OCI-LY7 (cell line): Measurements from ENCODE around the gene ZNF200. TPM values are rescaled to one million over a fixed set of nuclear protein-coding genes. Genes with fewer than 3 reads are reported as not detected.

ENCODE experiments used
- BruUV-seq: library from RNA; stranded (reverse); fragments of 400-500 nt; replicated peaks from 2 replicates; lab custom pipeline; 2021; lab: Mats Ljungman, UMichigan
- CTCF ChIA-PET: fragments of 300-600 bp; sonication (Branson Sonifier 250); formaldehyde crosslinking; loops from one replicate; lab custom pipeline; 2022; ENCODE audit warnings: antibody characterized with exemption; ENCODE audit not compliant: unreplicated experiment; lab: Charles Lee
- POLR2A ChIA-PET: fragments of 300-600 bp; sonication (Branson Sonifier 250); formaldehyde crosslinking; loops from one replicate; lab custom pipeline; 2022; ENCODE audit warnings: antibody characterized with exemption; lab: Charles Lee
- DNase-seq: peaks from one replicate; pipeline ENCODE4 v3.0.0-alpha.2; 2015; ENCODE audit warnings: low spot score
- H2AFZ ChIP-seq: fragments of 200-600 bp; sonication (generic), shearing (Covaris generic); 2 replicates; pipeline ENCODE4 v1.6.1; 2014; ENCODE audit warnings: mild to moderate bottlenecking, antibody characterized with exemption, low read length, moderate library complexity
- H3K27ac ChIP-seq: fragments of 200-600 bp; sonication (generic); 2 replicates; pipeline ENCODE4 v1.5.1; 2014; ENCODE audit warnings: mixed run types, low read depth, mild to moderate bottlenecking, moderate library complexity, low read length, inconsistent platforms; ENCODE audit not compliant: poor library complexity, severe bottlenecking
- H3K36me3 ChIP-seq: fragments of 200-600 bp; sonication (generic); 2 replicates; pipeline ENCODE4 v1.6.1; 2014; ENCODE audit warnings: mild to moderate bottlenecking, antibody characterized with exemption, low read length, moderate library complexity, mixed read lengths; ENCODE audit not compliant: insufficient read depth
- H3K4me1 ChIP-seq: fragments of 200-600 bp; sonication (generic); 2 replicates; pipeline ENCODE4 v1.5.1; 2014; ENCODE audit warnings: mild to moderate bottlenecking, low read length; ENCODE audit not compliant: insufficient read depth, poor library complexity, severe bottlenecking
- H3K4me2 ChIP-seq: fragments of 200-600 bp; sonication (generic); 2 replicates; pipeline ENCODE4 v1.6.1; 2014; ENCODE audit warnings: mild to moderate bottlenecking, low read length
- H3K4me3 ChIP-seq: fragments of 200-600 bp; sonication (generic); 2 replicates; pipeline ENCODE4 v1.5.1; 2014; ENCODE audit warnings: mild to moderate bottlenecking, low read depth, low read length; ENCODE audit not compliant: poor library complexity, severe bottlenecking
- H3K79me2 ChIP-seq: fragments of 200-600 bp; sonication (generic); 2 replicates; pipeline ENCODE4 v1.6.1; 2016; ENCODE audit warnings: low read depth, mild to moderate bottlenecking, low read length, moderate library complexity, mixed read lengths; ENCODE audit not compliant: insufficient read depth
- H3K9me2 ChIP-seq: fragments of 200-600 bp; sonication (generic); 2 replicates; pipeline ENCODE4 v1.6.1; 2016; ENCODE audit warnings: mild to moderate bottlenecking, low read length, mixed read lengths; ENCODE audit not compliant: insufficient read depth
- H3K9me3 ChIP-seq: fragments of 200-600 bp; sonication (generic); 2 replicates; pipeline ENCODE4 v1.6.1; 2014; ENCODE audit warnings: mild to moderate bottlenecking, mixed run types, low read length, mixed read lengths
- H4K20me1 ChIP-seq: fragments of 200-600 bp; sonication (generic); 2 replicates; pipeline ENCODE4 v1.6.1; 2014; ENCODE audit warnings: mild to moderate bottlenecking, antibody characterized with exemption, low read length, moderate library complexity, mixed read lengths; ENCODE audit not compliant: insufficient read depth
- EZH2phosphoT487 ChIP-seq: fragments of 200-600 bp; sonication (generic); IDR thresholded peaks from 2 replicates; pipeline ENCODE4 v1.6.1; 2018; ENCODE audit warnings: low read depth, borderline replicate concordance, mild to moderate bottlenecking, mixed run types, antibody characterized with exemption, low read length, moderate library complexity, mixed read lengths
- intact Hi-C: fragments of 100-400 bp; cut with micrococcal nuclease; formaldehyde crosslinking; loops from one replicate; pipeline ENCODE4 v1.10.0; 2022; ENCODE audit not compliant: unreplicated experiment
- total RNA-seq, 2 experiments: library from RNA; depleted of rRNA in 1 of 2; stranded (reverse); fragments of >200 nt in 1 of 2; shearing (Covaris generic) in 1 of 2; gene quantifications; 2 replicates each; pipeline ENCODE4 v1.2.3, GENCODE V29; 2014 to 2022
- TF ChIP-seq, protein P1 (sequence below): fragments of 200-600 bp; sonication (generic); conservative IDR thresholded peaks from 2 replicates; pipeline ENCODE4 v1.5.1; 2014; ENCODE audit warnings: mild to moderate bottlenecking, antibody characterized with exemption, low read length, moderate library complexity, mixed read lengths

The ZNF200 gene
- total RNA-seq, 2 experiments from 2014 or later: 13.9 to 19.8 TPM

GRCh38 chr16:3262517-3262916 lies 27.6 kb upstream of the ZNF200 start:
- Histone ChIP-seq H3K79me2 (peaks cover 4% of the 10 kb centered on the region; the same call in 1 of the 2 replicates), H3K36me3 (no peaks in the 10 kb centered on the region), H3K9me3 (no peaks in the 10 kb centered on the region), H2AFZ (no peak overlapping the region), H3K4me1 (peaks cover 24% of the 10 kb centered on the region), H3K27ac (no peak overlapping the region), H4K20me1 (no peaks in the 10 kb centered on the region), H3K4me2 (peak overlapping the region; percentile 76), H3K9me2 (no peaks in the 10 kb centered on the region), H3K4me3 (no peak overlapping the region)
- intact Hi-C loops: loop anchor here (10.0 kb wide), 1 partner anchor 108 kb away; no protein-coding TSS in a partner anchor
- ChIA-PET CTCF (no interaction called here), POLR2A (interaction anchor here (0.6 kb wide), 1 partner anchor 39 kb away, joined by 4 read pairs; no protein-coding TSS in a partner anchor)
- no peak for TF ChIP-seq EZH2phosphoT487
- TF ChIP-seq, protein P1, sequence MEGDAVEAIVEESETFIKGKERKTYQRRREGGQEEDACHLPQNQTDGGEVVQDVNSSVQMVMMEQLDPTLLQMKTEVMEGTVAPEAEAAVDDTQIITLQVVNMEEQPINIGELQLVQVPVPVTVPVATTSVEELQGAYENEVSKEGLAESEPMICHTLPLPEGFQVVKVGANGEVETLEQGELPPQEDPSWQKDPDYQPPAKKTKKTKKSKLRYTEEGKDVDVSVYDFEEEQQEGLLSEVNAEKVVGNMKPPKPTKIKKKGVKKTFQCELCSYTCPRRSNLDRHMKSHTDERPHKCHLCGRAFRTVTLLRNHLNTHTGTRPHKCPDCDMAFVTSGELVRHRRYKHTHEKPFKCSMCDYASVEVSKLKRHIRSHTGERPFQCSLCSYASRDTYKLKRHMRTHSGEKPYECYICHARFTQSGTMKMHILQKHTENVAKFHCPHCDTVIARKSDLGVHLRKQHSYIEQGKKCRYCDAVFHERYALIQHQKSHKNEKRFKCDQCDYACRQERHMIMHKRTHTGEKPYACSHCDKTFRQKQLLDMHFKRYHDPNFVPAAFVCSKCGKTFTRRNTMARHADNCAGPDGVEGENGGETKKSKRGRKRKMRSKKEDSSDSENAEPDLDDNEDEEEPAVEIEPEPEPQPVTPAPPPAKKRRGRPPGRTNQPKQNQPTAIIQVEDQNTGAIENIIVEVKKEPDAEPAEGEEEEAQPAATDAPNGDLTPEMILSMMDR: no peak
- no peak for DNase-seq
- BruUV-seq: no TSS peak

DNA sequence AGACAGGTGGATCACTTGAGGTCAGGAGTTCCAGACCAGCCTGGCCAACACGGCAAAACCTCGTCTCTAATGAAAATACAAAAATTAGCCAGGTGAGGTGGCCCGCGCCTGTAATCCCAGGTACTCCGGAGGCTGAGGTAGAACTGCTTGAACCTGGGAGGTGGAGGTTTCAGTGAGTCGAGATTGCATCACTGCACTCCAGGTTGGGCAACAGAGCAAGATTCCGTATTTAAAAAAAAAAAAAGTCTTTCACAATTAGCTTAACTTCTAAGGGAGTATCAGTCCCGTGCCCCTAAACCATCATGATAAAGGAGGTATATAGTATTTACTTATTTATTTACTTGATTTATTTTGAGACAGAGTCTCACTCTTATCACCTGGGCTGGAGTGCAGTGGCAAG lies 24.9 kb upstream of the ZNF200 start:
- DNase-seq: no peak
- Histone ChIP-seq H2AFZ (no peak overlapping the region), H3K9me3 (no peaks in the 10 kb centered on the region), H3K79me2 (no peaks in the 10 kb centered on the region), H3K4me2 (no peak overlapping the region), H3K36me3 (no peaks in the 10 kb centered on the region), H3K27ac (no peak overlapping the region), H3K4me1 (peaks cover 19% of the 10 kb centered on the region), H3K9me2 (no peaks in the 10 kb centered on the region), H3K4me3 (no peak overlapping the region), H4K20me1 (no peaks in the 10 kb centered on the region)
- POLR2A ChIA-PET: no interaction called here
- intact Hi-C loops: loop anchor here (10.0 kb wide), 1 partner anchor 105 kb away; no protein-coding TSS in a partner anchor
- TF ChIP-seq EZH2phosphoT487: no peak
- TF ChIP-seq, protein P1: no peak
- CTCF ChIA-PET: no interaction called here
- no TSS peak for BruUV-seq

DNA sequence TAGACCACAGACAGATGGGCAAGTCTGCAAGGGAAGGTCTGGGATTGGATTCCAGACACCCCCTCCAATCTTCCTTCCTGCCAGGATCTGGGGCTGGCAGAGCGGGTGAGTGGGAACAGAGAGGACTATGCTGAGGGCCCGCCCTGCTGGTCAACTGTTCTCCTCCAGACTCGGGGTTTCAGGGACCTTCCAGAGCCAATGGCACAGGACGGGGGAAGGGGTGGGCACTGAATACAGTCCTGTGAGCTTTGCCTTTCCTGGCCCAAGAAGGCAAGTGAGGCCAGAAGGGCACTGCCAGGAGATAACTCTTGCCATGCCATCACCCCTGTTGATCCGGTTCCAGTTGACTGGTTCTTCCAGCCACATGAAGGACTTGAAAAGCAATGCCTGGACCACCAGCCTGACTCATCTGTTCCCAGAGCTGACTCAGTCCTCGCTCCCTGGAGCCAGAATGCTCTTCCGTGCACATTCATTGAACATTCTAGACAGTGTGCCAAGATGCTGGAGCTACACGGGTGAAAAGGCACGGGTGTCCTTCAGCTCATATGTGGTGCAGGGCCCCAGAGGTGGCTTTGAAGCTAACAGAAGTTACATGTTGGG lies 22.0 kb upstream of the ZNF200 start:
- no TSS peak for BruUV-seq
- no peak overlapping the region for H3K4me2 ChIP-seq
- H4K20me1 ChIP-seq: no peaks in the 10 kb centered on the region
- no peak for DNase-seq
- no peak overlapping the region for H2AFZ ChIP-seq
- no peaks in the 10 kb centered on the region for H3K36me3 ChIP-seq
- intact Hi-C loops: no loop called here
- ChIA-PET CTCF (no interaction called here), POLR2A (no interaction called here)
- no peak for TF ChIP-seq EZH2phosphoT487
- TF ChIP-seq, protein P1: no peak
- no peaks in the 10 kb centered on the region for H3K79me2 ChIP-seq
- no peaks in the 10 kb centered on the region for H3K9me2 ChIP-seq
- H3K9me3 ChIP-seq: no peaks in the 10 kb centered on the region
- no peak overlapping the region for H3K27ac ChIP-seq
- H3K4me1 ChIP-seq: peaks cover 7% of the 10 kb centered on the region
- no peak overlapping the region for H3K4me3 ChIP-seq
